Sigmoid colon (tissue), 3 donors: ENCODE data around the gene CRIP3.

ENCODE experiments used
- POLR2A ChIP-seq, 2 donors: fragments of 450-650 bp; IDR thresholded peaks; one replicate each; pipeline ENCODE4 v1.6.1; 2016; ENCODE audit warnings: antibody characterized with exemption in 2 of 2, mild to moderate bottlenecking in 2 of 2, moderate library complexity in 2 of 2
- TF ChIP-seq, protein P1 (sequence below), 4 experiments: fragments of 450-650 bp in 3 of 4; fragments of 200-600 bp in 1 of 4; IDR thresholded peaks; one replicate each; pipeline ENCODE4 v1.5.1; 2016 to 2019; ENCODE audit warnings: antibody characterized with exemption in 4 of 4, mild to moderate bottlenecking in 3 of 4, moderate library complexity in 2 of 4

GRCh38 chr6:43271944-43272343 is 36.7 kb downstream of the CRIP3 start:
- TF ChIP-seq, protein P1, sequence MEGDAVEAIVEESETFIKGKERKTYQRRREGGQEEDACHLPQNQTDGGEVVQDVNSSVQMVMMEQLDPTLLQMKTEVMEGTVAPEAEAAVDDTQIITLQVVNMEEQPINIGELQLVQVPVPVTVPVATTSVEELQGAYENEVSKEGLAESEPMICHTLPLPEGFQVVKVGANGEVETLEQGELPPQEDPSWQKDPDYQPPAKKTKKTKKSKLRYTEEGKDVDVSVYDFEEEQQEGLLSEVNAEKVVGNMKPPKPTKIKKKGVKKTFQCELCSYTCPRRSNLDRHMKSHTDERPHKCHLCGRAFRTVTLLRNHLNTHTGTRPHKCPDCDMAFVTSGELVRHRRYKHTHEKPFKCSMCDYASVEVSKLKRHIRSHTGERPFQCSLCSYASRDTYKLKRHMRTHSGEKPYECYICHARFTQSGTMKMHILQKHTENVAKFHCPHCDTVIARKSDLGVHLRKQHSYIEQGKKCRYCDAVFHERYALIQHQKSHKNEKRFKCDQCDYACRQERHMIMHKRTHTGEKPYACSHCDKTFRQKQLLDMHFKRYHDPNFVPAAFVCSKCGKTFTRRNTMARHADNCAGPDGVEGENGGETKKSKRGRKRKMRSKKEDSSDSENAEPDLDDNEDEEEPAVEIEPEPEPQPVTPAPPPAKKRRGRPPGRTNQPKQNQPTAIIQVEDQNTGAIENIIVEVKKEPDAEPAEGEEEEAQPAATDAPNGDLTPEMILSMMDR (IDR thresholded peaks at IDR 0.05): no peak
- TF ChIP-seq POLR2A (IDR thresholded peaks at IDR 0.05): no peak
